ENCODE results near the gene CCR5. TPM values are rescaled to one million over a fixed set of nuclear protein-coding genes. Genes with fewer than 3 reads are reported as not detected.
A peak's percentile ranks its signal among the peaks of the same experiment; 100 is the strongest.

Gene CCR5
- total RNA-seq, 1 experiment from 2014 or later = not detected

- DNase-seq (ENCODE audit: low read depth, low spot score) = no peak
- Histone ChIP-seq H3K9me2 (ENCODE audit: insufficient read depth) (no peaks in the 10 kb centered on the region), H3K9me3 (ENCODE audit: control insufficient read depth in 1 of 2, insufficient read depth in 1 of 2, low read depth in 1 of 2, low read length in 2 of 2) (no peaks in the 10 kb centered on the region), H3K4me1 (ENCODE audit: control insufficient read depth in 1 of 2, insufficient read depth in 2 of 2, low read length in 2 of 2) (no peaks in the 10 kb centered on the region), H3K27me3 (ENCODE audit: insufficient read depth, low read length) (peaks cover 11% of the 10 kb centered on the region), H3K36me3 (ENCODE audit: control insufficient read depth in 1 of 2, insufficient read depth in 2 of 2, low read length in 2 of 2) (no peaks in the 10 kb centered on the region), H2AFZ (ENCODE audit: low read depth, low read length, poor library complexity, severe bottlenecking) (no peak overlapping the region), H3K27ac (ENCODE audit: low read depth, low read length) (no peak overlapping the region), H4K20me1 (ENCODE audit: insufficient read depth) (no peaks in the 10 kb centered on the region), H3K9ac (ENCODE audit: low read length) (no peak overlapping the region), H3K4me3 (replicated peaks in 1 of 2; ENCODE audit: low read depth in 1 of 2, low read length in 2 of 2) (no peak overlapping the region), H3K79me2 (ENCODE audit: insufficient read depth, low read length) (no peaks in the 10 kb centered on the region), H3K4me2 (ENCODE audit: low read length) (no peak overlapping the region)
- TF ChIP-seq JUND (IDR thresholded peaks at IDR 0.05) = 0 out of 2 replicates have a peak, but pooled peaks have one; percentile 17
- peak; percentile 36 for TF ChIP-seq FOSL1 (IDR thresholded peaks at IDR 0.05; ENCODE audit: low read depth)
- TF ChIP-seq ATF3 (IDR thresholded peaks at IDR 0.05) = peak; percentile 68; the same call in 1 of the 2 replicates
- TF ChIP-seq SRF (IDR thresholded peaks at IDR 0.05; ENCODE audit: low read depth) = no peak
- TF ChIP-seq CEBPB (IDR thresholded peaks at IDR 0.05; ENCODE audit: low read depth) = peak; percentile 86
- no TSS peak for BruUV-seq (replicated peaks)
- POLR2A ChIA-PET = no interaction called here
- 0 out of 2 replicates have a peak, but pooled peaks have one; percentile 25 for ATAC-seq
- RAD21 ChIA-PET (ENCODE audit: low non-redundant PET in 1 of 2, low total read pairs in 2 of 2, uncharacterized antibody in 2 of 2, unreplicated experiment in 2 of 2) = no interaction called here
- intact Hi-C loops (cut with micrococcal nuclease) = no loop called here
- CTCF ChIA-PET = no interaction called here
Observed at GRCh38 chr3:46361408-46362283, 9.1 kb upstream of the CCR5 start.

GRCh38 chr3:46365041-46365440 lies 5.7 kb upstream of the CCR5 start:
- BruUV-seq (replicated peaks) = no TSS peak
- no peaks in the 10 kb centered on the region for H3K79me2 ChIP-seq (ENCODE audit: insufficient read depth, low read length)
- TF ChIP-seq POLR2AphosphoS5 (IDR thresholded peaks at IDR 0.05; ENCODE audit: low read depth, low read length) = no peak
- TF ChIP-seq, protein P1, sequence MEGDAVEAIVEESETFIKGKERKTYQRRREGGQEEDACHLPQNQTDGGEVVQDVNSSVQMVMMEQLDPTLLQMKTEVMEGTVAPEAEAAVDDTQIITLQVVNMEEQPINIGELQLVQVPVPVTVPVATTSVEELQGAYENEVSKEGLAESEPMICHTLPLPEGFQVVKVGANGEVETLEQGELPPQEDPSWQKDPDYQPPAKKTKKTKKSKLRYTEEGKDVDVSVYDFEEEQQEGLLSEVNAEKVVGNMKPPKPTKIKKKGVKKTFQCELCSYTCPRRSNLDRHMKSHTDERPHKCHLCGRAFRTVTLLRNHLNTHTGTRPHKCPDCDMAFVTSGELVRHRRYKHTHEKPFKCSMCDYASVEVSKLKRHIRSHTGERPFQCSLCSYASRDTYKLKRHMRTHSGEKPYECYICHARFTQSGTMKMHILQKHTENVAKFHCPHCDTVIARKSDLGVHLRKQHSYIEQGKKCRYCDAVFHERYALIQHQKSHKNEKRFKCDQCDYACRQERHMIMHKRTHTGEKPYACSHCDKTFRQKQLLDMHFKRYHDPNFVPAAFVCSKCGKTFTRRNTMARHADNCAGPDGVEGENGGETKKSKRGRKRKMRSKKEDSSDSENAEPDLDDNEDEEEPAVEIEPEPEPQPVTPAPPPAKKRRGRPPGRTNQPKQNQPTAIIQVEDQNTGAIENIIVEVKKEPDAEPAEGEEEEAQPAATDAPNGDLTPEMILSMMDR (IDR thresholded peaks at IDR 0.05 in 2 of 3, conservative IDR thresholded peaks at IDR 0.05 in 1 of 3; ENCODE audit: borderline replicate concordance in 1 of 3, insufficient read depth in 1 of 3, low read depth in 2 of 3, low read length in 2 of 3) = no peak
- no peak for TF ChIP-seq RAD21 (IDR thresholded peaks at IDR 0.05; ENCODE audit: low read depth)
- TF ChIP-seq ZNF274 (IDR thresholded peaks at IDR 0.05; ENCODE audit: low read depth, low read length) = no peak
- TF ChIP-seq POLR2A (IDR thresholded peaks at IDR 0.05; ENCODE audit: borderline replicate concordance, extremely low read depth, insufficient read depth, insufficient read length) = no peak
- TF ChIP-seq YY1 (IDR thresholded peaks at IDR 0.05; ENCODE audit: extremely low read depth, insufficient replicate concordance, low read depth, low read length) = no peak
- no peak for TF ChIP-seq REST (IDR thresholded peaks at IDR 0.05; ENCODE audit: low read depth)
- TF ChIP-seq, protein P2, sequence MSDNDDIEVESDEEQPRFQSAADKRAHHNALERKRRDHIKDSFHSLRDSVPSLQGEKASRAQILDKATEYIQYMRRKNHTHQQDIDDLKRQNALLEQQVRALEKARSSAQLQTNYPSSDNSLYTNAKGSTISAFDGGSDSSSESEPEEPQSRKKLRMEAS (IDR thresholded peaks at IDR 0.05) = no peak
- DNase-seq (ENCODE audit: low read depth, low spot score) (no peak), ATAC-seq (no peak)
- CTCF ChIA-PET = interaction anchor here (2.0 kb wide), 1 partner anchor 13 kb away, joined by 8 read pairs; no protein-coding TSS in a partner anchor
- POLR2A ChIA-PET = no interaction called here
- no peak overlapping the region for H3K9ac ChIP-seq (ENCODE audit: low read length)
- H3K36me3 ChIP-seq (ENCODE audit: control insufficient read depth in 1 of 2, insufficient read depth in 2 of 2, low read length in 2 of 2) = no peaks in the 10 kb centered on the region
- H4K20me1 ChIP-seq (ENCODE audit: insufficient read depth) = no peaks in the 10 kb centered on the region
- H3K27me3 ChIP-seq (ENCODE audit: insufficient read depth, low read length) = peaks cover 11% of the 10 kb centered on the region
- H3K4me3 ChIP-seq (replicated peaks in 1 of 2; ENCODE audit: low read depth in 1 of 2, low read length in 2 of 2) = no peak overlapping the region
- H3K4me1 ChIP-seq (ENCODE audit: control insufficient read depth in 1 of 2, insufficient read depth in 2 of 2, low read length in 2 of 2) = no peaks in the 10 kb centered on the region
- H3K4me2 ChIP-seq (ENCODE audit: low read length) = no peak overlapping the region
- H3K27ac ChIP-seq (ENCODE audit: low read depth, low read length) = no peak overlapping the region
- RAD21 ChIA-PET (ENCODE audit: low non-redundant PET in 1 of 2, low total read pairs in 2 of 2, uncharacterized antibody in 2 of 2, unreplicated experiment in 2 of 2) = no interaction called here
- intact Hi-C loops (cut with micrococcal nuclease) = loop anchor here (5.0 kb wide), 1 partner anchor 268 kb away; no protein-coding TSS in a partner anchor
- no peak overlapping the region for H2AFZ ChIP-seq (ENCODE audit: low read depth, low read length, poor library complexity, severe bottlenecking)
- H3K9me3 ChIP-seq (ENCODE audit: control insufficient read depth in 1 of 2, insufficient read depth in 1 of 2, low read depth in 1 of 2, low read length in 2 of 2) = no peaks in the 10 kb centered on the region
- no peaks in the 10 kb centered on the region for H3K9me2 ChIP-seq (ENCODE audit: insufficient read depth)

Data from HCT116 (cell line).